ENCODE results near the gene ARSG.

GRCh38 chr17:68422821-68423220 lies 131.5 kb downstream of the ARSG start:
- TF ChIP-seq, protein P1, sequence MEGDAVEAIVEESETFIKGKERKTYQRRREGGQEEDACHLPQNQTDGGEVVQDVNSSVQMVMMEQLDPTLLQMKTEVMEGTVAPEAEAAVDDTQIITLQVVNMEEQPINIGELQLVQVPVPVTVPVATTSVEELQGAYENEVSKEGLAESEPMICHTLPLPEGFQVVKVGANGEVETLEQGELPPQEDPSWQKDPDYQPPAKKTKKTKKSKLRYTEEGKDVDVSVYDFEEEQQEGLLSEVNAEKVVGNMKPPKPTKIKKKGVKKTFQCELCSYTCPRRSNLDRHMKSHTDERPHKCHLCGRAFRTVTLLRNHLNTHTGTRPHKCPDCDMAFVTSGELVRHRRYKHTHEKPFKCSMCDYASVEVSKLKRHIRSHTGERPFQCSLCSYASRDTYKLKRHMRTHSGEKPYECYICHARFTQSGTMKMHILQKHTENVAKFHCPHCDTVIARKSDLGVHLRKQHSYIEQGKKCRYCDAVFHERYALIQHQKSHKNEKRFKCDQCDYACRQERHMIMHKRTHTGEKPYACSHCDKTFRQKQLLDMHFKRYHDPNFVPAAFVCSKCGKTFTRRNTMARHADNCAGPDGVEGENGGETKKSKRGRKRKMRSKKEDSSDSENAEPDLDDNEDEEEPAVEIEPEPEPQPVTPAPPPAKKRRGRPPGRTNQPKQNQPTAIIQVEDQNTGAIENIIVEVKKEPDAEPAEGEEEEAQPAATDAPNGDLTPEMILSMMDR (IDR thresholded peaks at IDR 0.05): no peak
- TF ChIP-seq POLR2A (IDR thresholded peaks at IDR 0.05): no peak
